ENCODE measurements around the gene F5. TPM values are rescaled to one million over a fixed set of nuclear protein-coding genes. Genes with fewer than 3 reads are reported as not detected.
A peak's percentile ranks its signal among the peaks of the same experiment; 100 is the strongest.

F5 gene
- total RNA-seq, 2 donors from 2014 or later = 0.68 to 0.85 TPM

DNA sequence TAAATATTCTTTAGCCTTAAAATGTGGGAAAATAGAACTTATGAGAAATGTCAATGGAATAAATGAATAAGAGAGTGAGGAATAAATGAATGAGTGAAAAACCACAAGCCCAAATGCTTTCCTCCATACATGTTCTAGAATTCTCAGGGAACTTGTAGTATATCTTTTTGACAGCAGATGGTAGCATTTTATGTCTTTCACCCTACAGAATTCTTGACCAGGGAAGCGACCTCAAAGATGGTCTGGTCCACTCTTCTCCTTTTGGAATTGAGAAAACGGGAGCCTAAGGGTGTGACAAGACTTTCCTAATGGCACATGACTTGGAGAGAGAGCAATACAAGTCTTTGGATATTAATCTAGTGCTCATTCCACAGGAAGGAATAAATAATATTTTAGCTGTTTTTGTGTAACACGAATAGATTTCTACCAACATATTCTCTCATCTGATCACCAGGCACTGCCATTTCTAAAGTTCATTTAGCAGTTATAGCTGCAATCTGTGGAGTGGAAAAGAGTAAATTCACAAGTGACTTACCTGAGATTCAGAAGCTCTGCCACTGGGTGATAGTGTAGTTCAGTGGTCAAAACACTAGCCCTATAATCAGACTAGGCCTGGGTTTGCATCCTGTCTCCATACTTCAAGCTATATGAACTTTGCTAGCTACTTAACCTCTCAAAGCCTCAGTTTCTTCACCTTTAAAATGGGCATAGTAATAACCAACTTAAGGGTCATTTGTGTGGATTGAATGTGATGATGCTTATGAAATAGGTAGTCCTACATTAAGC lies 15.0 kb upstream of the F5 start:
- Histone ChIP-seq H3K9me3 (no peaks in the 10 kb centered on the region), H3K4me1 (ENCODE audit: control insufficient read depth in 1 of 2, low read depth in 2 of 2) (no peaks in the 10 kb centered on the region), H3K27me3 (replicated peaks; ENCODE audit: insufficient read depth) (no peaks in the 10 kb centered on the region), H3K4me3 (no peak overlapping the region), H3K27ac (no peak overlapping the region), H3K36me3 (no peaks in the 10 kb centered on the region)
- ATAC-seq (ENCODE audit: insufficient number of reproducible peaks, low FRiP score, low read depth) (no peak), DNase-seq (ENCODE audit: low spot score) (no peak)
- TF ChIP-seq, protein P1, sequence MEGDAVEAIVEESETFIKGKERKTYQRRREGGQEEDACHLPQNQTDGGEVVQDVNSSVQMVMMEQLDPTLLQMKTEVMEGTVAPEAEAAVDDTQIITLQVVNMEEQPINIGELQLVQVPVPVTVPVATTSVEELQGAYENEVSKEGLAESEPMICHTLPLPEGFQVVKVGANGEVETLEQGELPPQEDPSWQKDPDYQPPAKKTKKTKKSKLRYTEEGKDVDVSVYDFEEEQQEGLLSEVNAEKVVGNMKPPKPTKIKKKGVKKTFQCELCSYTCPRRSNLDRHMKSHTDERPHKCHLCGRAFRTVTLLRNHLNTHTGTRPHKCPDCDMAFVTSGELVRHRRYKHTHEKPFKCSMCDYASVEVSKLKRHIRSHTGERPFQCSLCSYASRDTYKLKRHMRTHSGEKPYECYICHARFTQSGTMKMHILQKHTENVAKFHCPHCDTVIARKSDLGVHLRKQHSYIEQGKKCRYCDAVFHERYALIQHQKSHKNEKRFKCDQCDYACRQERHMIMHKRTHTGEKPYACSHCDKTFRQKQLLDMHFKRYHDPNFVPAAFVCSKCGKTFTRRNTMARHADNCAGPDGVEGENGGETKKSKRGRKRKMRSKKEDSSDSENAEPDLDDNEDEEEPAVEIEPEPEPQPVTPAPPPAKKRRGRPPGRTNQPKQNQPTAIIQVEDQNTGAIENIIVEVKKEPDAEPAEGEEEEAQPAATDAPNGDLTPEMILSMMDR (IDR thresholded peaks at IDR 0.05) = peak; percentile 15

DNA sequence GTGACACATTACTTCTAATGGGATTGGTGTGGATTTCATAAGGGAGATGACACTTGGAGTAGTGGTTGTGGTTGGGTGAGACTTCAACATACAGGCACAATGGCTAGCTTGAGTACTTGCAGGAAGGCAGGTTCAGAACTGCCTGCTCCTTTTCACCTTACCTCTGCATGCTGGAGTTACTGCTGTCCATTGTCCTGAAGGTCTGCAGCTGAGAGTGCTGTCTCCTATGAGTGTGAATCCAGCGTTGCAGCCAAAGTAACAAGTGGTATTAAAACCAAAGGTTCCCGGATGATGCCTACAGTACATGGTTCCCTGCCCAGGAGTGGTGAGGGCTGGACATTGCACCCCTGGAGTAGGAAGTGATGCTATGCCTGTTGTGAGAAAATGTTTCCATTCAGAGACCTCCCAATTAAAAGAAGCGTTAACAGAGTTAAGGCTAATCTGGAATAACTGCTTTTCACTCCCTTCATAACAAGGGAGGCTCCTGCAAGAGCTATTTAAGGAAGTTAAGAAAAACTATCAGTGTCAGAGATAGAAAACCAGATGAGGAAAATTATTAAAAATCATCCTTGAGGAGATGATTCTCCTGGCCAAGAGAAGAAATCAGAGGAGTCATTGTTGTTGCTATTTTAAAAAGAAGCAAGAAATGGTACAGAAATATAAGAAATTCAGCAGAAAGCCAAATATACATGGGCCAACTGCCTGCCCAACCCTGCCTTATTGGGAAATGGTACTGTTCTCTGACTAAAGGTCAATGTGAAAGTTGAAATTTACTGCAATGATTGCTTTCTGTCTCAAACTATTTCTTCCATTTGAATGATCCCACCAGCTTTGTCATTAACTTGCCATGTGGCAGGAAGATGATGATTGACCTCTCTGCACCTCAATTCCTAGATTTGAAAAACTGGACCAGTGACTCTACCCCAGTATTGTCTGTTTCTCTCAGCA lies 9.8 kb upstream of the F5 start:
- TF ChIP-seq, protein P1 (IDR thresholded peaks at IDR 0.05) = no peak
- no peaks in the 10 kb centered on the region for H3K27me3 ChIP-seq (replicated peaks; ENCODE audit: insufficient read depth)
- no peak for DNase-seq (ENCODE audit: low spot score)
- no peaks in the 10 kb centered on the region for H3K9me3 ChIP-seq
- no peaks in the 10 kb centered on the region for H3K36me3 ChIP-seq
- no peaks in the 10 kb centered on the region for H3K4me1 ChIP-seq (ENCODE audit: control insufficient read depth in 1 of 2, low read depth in 2 of 2)
- H3K4me3 ChIP-seq = no peak overlapping the region
- no peak overlapping the region for H3K27ac ChIP-seq
- no peak for ATAC-seq (ENCODE audit: insufficient number of reproducible peaks, low FRiP score, low read depth)

DNA sequence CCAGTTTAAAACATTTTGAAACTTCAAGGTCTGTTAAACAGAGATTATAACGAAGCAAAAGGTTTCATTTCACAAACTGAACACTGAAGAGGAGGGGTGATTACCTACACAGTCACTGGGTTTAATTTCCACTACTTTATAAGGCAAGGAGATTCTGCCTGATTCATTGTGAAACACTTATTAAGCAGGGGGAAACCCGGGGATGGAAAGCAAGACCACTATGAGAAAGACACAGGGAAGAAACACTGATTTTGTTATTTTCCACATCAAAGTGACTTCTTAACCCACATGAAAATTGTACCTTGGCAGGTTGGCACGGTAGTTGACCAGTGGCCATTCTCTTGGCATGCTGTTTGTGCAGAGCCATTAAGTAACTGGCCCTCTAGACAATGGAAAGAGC lies 8.1 kb upstream of the F5 start:
- no peaks in the 10 kb centered on the region for H3K9me3 ChIP-seq
- ATAC-seq (ENCODE audit: insufficient number of reproducible peaks, low FRiP score, low read depth) (no peak), DNase-seq (ENCODE audit: low spot score) (no peak)
- no peak overlapping the region for H3K4me3 ChIP-seq
- no peaks in the 10 kb centered on the region for H3K4me1 ChIP-seq (ENCODE audit: control insufficient read depth in 1 of 2, low read depth in 2 of 2)
- H3K27ac ChIP-seq = no peak overlapping the region
- H3K27me3 ChIP-seq (replicated peaks; ENCODE audit: insufficient read depth) = no peaks in the 10 kb centered on the region
- H3K36me3 ChIP-seq = no peaks in the 10 kb centered on the region
- TF ChIP-seq, protein P1 (IDR thresholded peaks at IDR 0.05) = no peak

DNA sequence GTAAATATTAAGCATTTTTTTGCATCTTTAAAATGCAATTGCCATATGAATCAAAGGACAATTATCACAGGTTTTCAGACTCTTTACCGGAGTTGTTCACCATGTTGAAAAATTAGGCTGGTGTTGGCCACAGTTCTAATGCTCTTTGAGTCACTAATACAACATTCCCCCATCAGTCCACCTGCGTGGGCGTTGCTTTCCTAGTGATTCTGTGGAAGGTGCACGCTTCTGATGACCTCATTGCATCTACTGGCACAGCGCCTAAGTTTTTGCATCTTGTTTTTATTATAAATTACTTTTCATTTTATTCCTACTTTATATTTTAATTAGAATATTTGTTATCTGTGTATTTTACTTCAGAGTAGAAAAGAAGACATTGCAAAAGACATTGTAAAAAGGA lies 4.7 kb upstream of the F5 start:
- ATAC-seq (ENCODE audit: insufficient number of reproducible peaks, low FRiP score, low read depth) (no peak), DNase-seq (ENCODE audit: low spot score) (no peak)
- Histone ChIP-seq H3K4me1 (ENCODE audit: control insufficient read depth in 1 of 2, low read depth in 2 of 2) (peaks cover 0 to 6% of the 10 kb centered on the region in 2 donors), H3K4me3 (no peak overlapping the region), H3K9me3 (no peaks in the 10 kb centered on the region), H3K27ac (no peak overlapping the region), H3K36me3 (no peaks in the 10 kb centered on the region), H3K27me3 (replicated peaks; ENCODE audit: insufficient read depth) (no peaks in the 10 kb centered on the region)
- TF ChIP-seq, protein P1 (IDR thresholded peaks at IDR 0.05) = no peak
